KOPT-K1 (cell line): Measurements from ENCODE around the gene CABP2.

ENCODE experiments used
- H3K27ac ChIP-seq: fragments of 200-600 bp; sonication (generic); 2 replicates; pipeline ENCODE4 v1.5.1; 2016; ENCODE audit warnings: antibody characterized with exemption, mild to moderate bottlenecking, low read depth, low read length; ENCODE audit not compliant: poor library complexity, severe bottlenecking
- H3K36me3 ChIP-seq: fragments of 200-600 bp; sonication (generic); 2 replicates; pipeline ENCODE4 v1.5.1; 2017; ENCODE audit warnings: antibody characterized with exemption, mild to moderate bottlenecking, low read length, moderate library complexity; ENCODE audit not compliant: insufficient read depth
- H3K9me3 ChIP-seq: fragments of 200-600 bp; sonication (generic); 2 replicates; pipeline ENCODE4 v1.5.1; 2017; ENCODE audit warnings: antibody characterized with exemption, low read length, mild to moderate bottlenecking; ENCODE audit not compliant: insufficient read depth, poor library complexity, severe bottlenecking

CABP2 gene

GRCh38 chr11:67545280-67545679 lies 22.0 kb upstream of the CABP2 start:
- Histone ChIP-seq H3K36me3 (no peaks in the 10 kb centered on the region), H3K27ac (peak overlapping the region; percentile 22), H3K9me3 (peaks cover 3% of the 10 kb centered on the region)

- Histone ChIP-seq H3K9me3 (no peaks in the 10 kb centered on the region), H3K36me3 (no peaks in the 10 kb centered on the region), H3K27ac (peak overlapping the region; percentile 22)
These were observed 21.5 kb upstream of the CABP2 start for GRCh38 chr11:67544616-67545242.

- Histone ChIP-seq H3K36me3 (no peaks in the 10 kb centered on the region), H3K27ac (no peak overlapping the region), H3K9me3 (no peaks in the 10 kb centered on the region)
These were observed 20.3 kb upstream of the CABP2 start for GRCh38 chr11:67543585-67543984.

GRCh38 chr11:67542971-67543370 lies 19.7 kb upstream of the CABP2 start:
- Histone ChIP-seq H3K36me3 (no peaks in the 10 kb centered on the region), H3K9me3 (no peaks in the 10 kb centered on the region), H3K27ac (no peak overlapping the region)

- no peaks in the 10 kb centered on the region for H3K36me3 ChIP-seq
- no peak overlapping the region for H3K27ac ChIP-seq
- H3K9me3 ChIP-seq = no peaks in the 10 kb centered on the region
These were observed 18.9 kb upstream of the CABP2 start for GRCh38 chr11:67542169-67542568.

- Histone ChIP-seq H3K27ac (no peak overlapping the region), H3K36me3 (no peaks in the 10 kb centered on the region), H3K9me3 (peaks cover 6% of the 10 kb centered on the region)
These were observed 18.0 kb upstream of the CABP2 start for GRCh38 chr11:67541198-67541597.

- Histone ChIP-seq H3K9me3 (peaks cover 20% of the 10 kb centered on the region), H3K36me3 (no peaks in the 10 kb centered on the region), H3K27ac (no peak overlapping the region)
These were observed 16.3 kb upstream of the CABP2 start for GRCh38 chr11:67539550-67539949.

- Histone ChIP-seq H3K9me3 (peaks cover 26% of the 10 kb centered on the region), H3K27ac (no peak overlapping the region), H3K36me3 (no peaks in the 10 kb centered on the region)
These were observed 15.7 kb upstream of the CABP2 start for GRCh38 chr11:67538823-67539505.

- H3K9me3 ChIP-seq = peaks cover 32% of the 10 kb centered on the region
- no peaks in the 10 kb centered on the region for H3K36me3 ChIP-seq
- H3K27ac ChIP-seq = no peak overlapping the region
These were observed 15.1 kb upstream of the CABP2 start for GRCh38 chr11:67538306-67538705.

- H3K36me3 ChIP-seq = no peaks in the 10 kb centered on the region
- no peak overlapping the region for H3K27ac ChIP-seq
- H3K9me3 ChIP-seq = peaks cover 44% of the 10 kb centered on the region
These were observed 12.3 kb upstream of the CABP2 start for GRCh38 chr11:67535561-67535960.

GRCh38 chr11:67534070-67534679 lies 10.9 kb upstream of the CABP2 start:
- peaks cover 44% of the 10 kb centered on the region for H3K9me3 ChIP-seq
- no peaks in the 10 kb centered on the region for H3K36me3 ChIP-seq
- no peak overlapping the region for H3K27ac ChIP-seq

- peaks cover 44% of the 10 kb centered on the region for H3K9me3 ChIP-seq
- H3K27ac ChIP-seq = no peak overlapping the region
- H3K36me3 ChIP-seq = no peaks in the 10 kb centered on the region
These were observed 9.6 kb upstream of the CABP2 start for GRCh38 chr11:67532889-67533288.

GRCh38 chr11:67530282-67530592 lies 7.0 kb upstream of the CABP2 start:
- H3K9me3 ChIP-seq = peaks cover 29% of the 10 kb centered on the region
- H3K27ac ChIP-seq = no peak overlapping the region
- no peaks in the 10 kb centered on the region for H3K36me3 ChIP-seq

GRCh38 chr11:67528376-67528775 lies 5.1 kb upstream of the CABP2 start:
- peaks cover 13% of the 10 kb centered on the region for H3K9me3 ChIP-seq
- H3K36me3 ChIP-seq = no peaks in the 10 kb centered on the region
- H3K27ac ChIP-seq = no peak overlapping the region

GRCh38 chr11:67525275-67525976 lies 2.2 kb upstream of the CABP2 start:
- no peak overlapping the region for H3K27ac ChIP-seq
- no peaks in the 10 kb centered on the region for H3K36me3 ChIP-seq
- H3K9me3 ChIP-seq = no peaks in the 10 kb centered on the region
